ENCODE data around the gene N4BP3.

Gene N4BP3

DNA sequence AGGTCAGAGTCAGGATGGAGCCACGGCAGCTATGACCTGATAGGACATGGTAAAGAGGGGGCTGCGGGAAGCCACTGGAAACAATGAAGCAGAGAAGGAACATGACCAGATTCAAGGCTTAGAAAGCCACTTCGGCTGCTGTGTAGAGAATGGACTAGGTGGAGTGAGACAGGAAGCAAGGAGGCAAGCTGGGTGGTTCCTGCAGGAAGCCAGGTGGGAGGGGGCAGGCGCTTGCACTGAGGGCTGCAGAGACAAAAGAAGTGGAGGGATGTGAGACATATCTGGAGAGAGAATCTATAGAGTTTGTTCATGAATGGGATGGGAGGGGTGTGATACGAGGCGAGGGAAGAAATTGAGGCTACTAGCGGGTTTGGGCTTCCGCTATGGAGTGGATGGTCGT, 19.0 kb upstream of the N4BP3 start:
- TF ChIP-seq, protein P1, sequence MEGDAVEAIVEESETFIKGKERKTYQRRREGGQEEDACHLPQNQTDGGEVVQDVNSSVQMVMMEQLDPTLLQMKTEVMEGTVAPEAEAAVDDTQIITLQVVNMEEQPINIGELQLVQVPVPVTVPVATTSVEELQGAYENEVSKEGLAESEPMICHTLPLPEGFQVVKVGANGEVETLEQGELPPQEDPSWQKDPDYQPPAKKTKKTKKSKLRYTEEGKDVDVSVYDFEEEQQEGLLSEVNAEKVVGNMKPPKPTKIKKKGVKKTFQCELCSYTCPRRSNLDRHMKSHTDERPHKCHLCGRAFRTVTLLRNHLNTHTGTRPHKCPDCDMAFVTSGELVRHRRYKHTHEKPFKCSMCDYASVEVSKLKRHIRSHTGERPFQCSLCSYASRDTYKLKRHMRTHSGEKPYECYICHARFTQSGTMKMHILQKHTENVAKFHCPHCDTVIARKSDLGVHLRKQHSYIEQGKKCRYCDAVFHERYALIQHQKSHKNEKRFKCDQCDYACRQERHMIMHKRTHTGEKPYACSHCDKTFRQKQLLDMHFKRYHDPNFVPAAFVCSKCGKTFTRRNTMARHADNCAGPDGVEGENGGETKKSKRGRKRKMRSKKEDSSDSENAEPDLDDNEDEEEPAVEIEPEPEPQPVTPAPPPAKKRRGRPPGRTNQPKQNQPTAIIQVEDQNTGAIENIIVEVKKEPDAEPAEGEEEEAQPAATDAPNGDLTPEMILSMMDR (IDR thresholded peaks at IDR 0.05; ENCODE audit: low read depth, low read length, missing control alignments): no peak
- DNase-seq (ENCODE audit: extremely low read depth, low read depth): no peak
- no peak overlapping the region for H3K4me3 ChIP-seq (replicated peaks; ENCODE audit: low read depth, low read length)

DNA sequence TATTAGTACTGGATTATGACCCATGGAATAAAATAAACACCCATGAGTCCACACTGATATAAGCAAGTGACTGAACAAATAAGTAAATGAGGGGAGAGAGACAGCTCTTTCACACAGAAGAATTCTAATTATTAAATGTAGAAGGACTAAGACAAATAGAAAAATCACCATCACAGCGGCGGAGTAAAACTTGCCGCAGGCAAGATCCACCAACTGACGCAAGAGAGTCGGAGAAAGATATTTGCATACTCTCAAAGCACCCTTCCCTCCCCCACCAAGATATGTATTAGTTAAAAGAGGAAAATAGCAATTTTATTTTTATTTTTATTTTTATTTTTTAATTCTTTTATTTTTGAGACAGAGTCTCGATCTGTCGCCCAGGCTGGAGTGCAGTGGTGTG, 14.6 kb upstream of the N4BP3 start:
- TF ChIP-seq, protein P1 (IDR thresholded peaks at IDR 0.05; ENCODE audit: low read depth, low read length, missing control alignments): no peak
- no peak for DNase-seq (ENCODE audit: extremely low read depth, low read depth)

DNA sequence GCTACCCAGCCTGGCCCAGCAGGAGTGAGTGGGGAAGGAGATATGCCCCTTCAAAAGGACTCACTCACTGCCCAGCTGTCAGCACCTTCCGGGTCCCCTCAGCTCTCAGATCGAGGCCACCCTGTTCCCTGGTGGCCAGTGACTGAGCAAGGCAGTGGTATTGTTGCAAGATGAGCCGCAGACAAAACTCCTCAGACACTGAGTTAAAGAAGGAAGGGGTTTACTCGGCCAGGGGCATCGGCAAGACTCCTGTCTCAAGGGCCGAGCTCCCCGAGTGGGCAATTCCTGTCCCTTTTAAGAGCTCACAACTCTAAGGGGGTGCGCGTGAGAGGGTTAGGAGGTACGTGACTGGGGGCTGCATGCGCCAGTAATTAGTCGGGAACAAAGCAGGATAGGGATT, 9.7 kb upstream of the N4BP3 start:
- TF ChIP-seq, protein P1 (IDR thresholded peaks at IDR 0.05; ENCODE audit: low read depth, low read length, missing control alignments): no peak
- DNase-seq (ENCODE audit: extremely low read depth, low read depth): no peak

More for the DNA sequence above, 14.6 kb upstream of the N4BP3 start:
- no peak overlapping the region for H3K4me3 ChIP-seq (replicated peaks; ENCODE audit: low read depth, low read length)

DNA sequence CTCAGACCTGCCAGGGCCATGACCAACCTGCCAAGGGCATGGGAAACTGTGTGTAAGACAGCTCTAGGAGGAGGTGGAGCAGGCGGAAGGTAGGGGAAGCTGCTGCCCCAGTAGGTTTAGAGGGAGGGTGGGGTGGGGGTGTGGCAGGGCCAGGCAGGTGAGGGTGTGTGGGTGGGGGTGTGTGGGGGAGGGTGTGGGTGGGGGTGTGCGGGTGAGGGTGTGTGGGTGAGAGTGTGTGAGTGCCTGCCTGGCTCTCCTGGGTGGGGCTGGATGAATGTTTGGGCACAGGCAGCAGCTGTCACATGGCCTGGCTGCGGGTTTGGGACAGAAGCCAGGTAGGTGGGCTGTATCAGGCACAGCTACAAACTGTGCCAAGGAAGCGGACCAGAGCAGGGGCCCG, 8.8 kb upstream of the N4BP3 start:
- TF ChIP-seq, protein P1 (IDR thresholded peaks at IDR 0.05; ENCODE audit: low read depth, low read length, missing control alignments): no peak
- H3K4me3 ChIP-seq (replicated peaks; ENCODE audit: low read depth, low read length): no peak overlapping the region
- DNase-seq (ENCODE audit: extremely low read depth, low read depth): no peak

More for the DNA sequence above, 9.7 kb upstream of the N4BP3 start:
- no peak overlapping the region for H3K4me3 ChIP-seq (replicated peaks; ENCODE audit: low read depth, low read length)

DNA sequence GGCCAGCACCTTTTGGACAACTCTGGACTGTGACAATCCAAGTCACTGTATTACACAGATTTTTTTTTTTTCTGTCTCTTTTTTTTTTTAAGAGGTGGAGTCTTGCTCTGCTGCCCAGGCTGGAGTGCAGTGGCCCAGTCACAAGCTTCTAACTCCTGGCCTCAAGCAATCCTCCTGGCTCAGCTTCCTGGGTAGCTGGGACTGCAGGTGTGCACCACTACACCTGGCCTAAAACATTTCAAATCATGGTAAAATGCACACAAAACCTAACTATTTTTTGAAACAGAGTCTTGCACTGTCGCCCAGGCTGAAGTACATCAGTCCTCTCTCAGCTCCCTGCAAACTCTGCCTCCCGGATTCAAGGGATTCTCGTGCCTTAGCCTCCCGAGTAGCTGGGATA, 7.2 kb upstream of the N4BP3 start:
- no peak for DNase-seq (ENCODE audit: extremely low read depth, low read depth)
- H3K4me3 ChIP-seq (replicated peaks; ENCODE audit: low read depth, low read length): no peak overlapping the region
- TF ChIP-seq, protein P1 (IDR thresholded peaks at IDR 0.05; ENCODE audit: low read depth, low read length, missing control alignments): no peak

DNA sequence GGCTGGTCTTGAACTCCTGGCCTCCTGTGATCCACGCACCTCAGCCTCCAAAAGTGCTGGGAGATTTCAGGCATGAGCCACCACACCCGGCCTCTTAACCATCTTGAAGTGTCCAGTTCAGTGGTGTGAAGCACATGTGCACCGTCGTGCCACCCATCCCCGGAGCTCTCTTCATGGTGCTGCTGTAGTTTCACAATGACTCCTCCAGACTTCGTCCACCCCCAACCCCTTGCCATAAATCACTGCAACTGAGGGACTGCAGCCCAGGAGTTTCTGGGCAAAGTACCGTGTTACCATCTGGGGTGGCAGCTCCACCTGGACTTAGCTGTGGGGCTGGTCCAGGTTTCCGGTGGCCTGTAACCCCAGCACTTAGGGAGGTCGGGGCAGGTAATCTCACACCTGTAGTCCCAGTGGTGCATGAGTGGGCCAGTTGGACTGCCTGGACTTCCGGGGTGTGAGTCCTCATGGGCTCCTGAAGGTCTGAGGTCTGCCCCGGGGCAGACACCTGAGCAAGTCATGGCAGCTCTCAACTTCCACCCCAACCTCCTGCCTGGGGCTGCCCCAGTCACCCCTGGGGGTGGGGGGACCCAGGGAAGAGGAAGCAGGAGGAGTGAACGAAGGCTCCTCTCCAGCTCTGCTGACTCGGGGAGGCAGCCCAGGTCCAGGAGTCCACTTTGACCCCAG, 6.6 kb upstream of the N4BP3 start:
- H3K4me3 ChIP-seq (replicated peaks; ENCODE audit: low read depth, low read length): no peak overlapping the region
- TF ChIP-seq, protein P1 (IDR thresholded peaks at IDR 0.05; ENCODE audit: low read depth, low read length, missing control alignments): no peak
- DNase-seq (ENCODE audit: extremely low read depth, low read depth): no peak

All from HFF-Myc (cell line).